GM23248 (cell line): Measurements from ENCODE around the gene RMP24.
"Not testable (repeated sequence)": the region's sequence is repeated elsewhere in the genome, so short reads cannot be mapped to it uniquely, and the experiment has no call there.

Experiments used
- DNase-seq: peaks from one replicate; pipeline ENCODE4 v3.0.0-alpha.2; 2015
- H2AFZ ChIP-seq: fragments of 200-600 bp; sonication (generic); 2 replicates; pipeline ENCODE4 v1.6.1; 2016; ENCODE audit warnings: antibody characterized with exemption
- H3F3A ChIP-seq: fragments of 200-600 bp; sonication (generic); 2 replicates; pipeline ENCODE4 v1.6.1; 2016; ENCODE audit warnings: mild to moderate bottlenecking, antibody characterized with exemption, mixed run types; ENCODE audit not compliant: insufficient read depth
- H3K27ac ChIP-seq: fragments of 200-600 bp; sonication (generic); 2 replicates; pipeline ENCODE4 v1.5.1; 2016; ENCODE audit warnings: mild to moderate bottlenecking
- H3K27me3 ChIP-seq: fragments of 200-600 bp; sonication (generic); replicated peaks from 2 replicates; pipeline ENCODE4 v1.6.1; 2016; ENCODE audit warnings: mild to moderate bottlenecking; ENCODE audit not compliant: insufficient read depth
- H3K36me3 ChIP-seq: fragments of 200-600 bp; sonication (generic); 2 replicates; pipeline ENCODE4 v1.6.1; 2016; ENCODE audit warnings: low read depth, mild to moderate bottlenecking
- H3K4me1 ChIP-seq: fragments of 200-600 bp; sonication (generic); 2 replicates; pipeline ENCODE4 v1.6.1; 2016; ENCODE audit warnings: mild to moderate bottlenecking; ENCODE audit not compliant: insufficient read depth
- H3K4me2 ChIP-seq: fragments of 200-600 bp; sonication (generic); one replicate; pipeline ENCODE4 v1.6.1; 2016; ENCODE audit warnings: mild to moderate bottlenecking; ENCODE audit not compliant: unreplicated experiment
- H3K4me3 ChIP-seq: fragments of 200-600 bp; sonication (generic); 2 replicates; pipeline ENCODE4 v1.5.1; 2016; ENCODE audit warnings: mild to moderate bottlenecking
- H3K79me2 ChIP-seq: fragments of 200-600 bp; sonication (generic); 2 replicates; pipeline ENCODE4 v1.6.1; 2016; ENCODE audit warnings: mild to moderate bottlenecking; ENCODE audit not compliant: insufficient read depth
- H3K9ac ChIP-seq: fragments of 200-600 bp; sonication (generic); 2 replicates; pipeline ENCODE4 v1.6.1; 2016; ENCODE audit warnings: mild to moderate bottlenecking
- H3K9me2 ChIP-seq: fragments of 200-600 bp; sonication (generic); 2 replicates; pipeline ENCODE4 v1.6.1; 2016; ENCODE audit warnings: mixed run types, mild to moderate bottlenecking, moderate library complexity; ENCODE audit not compliant: insufficient read depth
- H3K9me3 ChIP-seq: fragments of 200-600 bp; sonication (generic); one replicate; pipeline ENCODE4 v1.6.1; 2017; ENCODE audit warnings: low read depth
- H4K20me1 ChIP-seq: fragments of 200-600 bp; sonication (generic); 2 replicates; pipeline ENCODE4 v1.6.0; 2016; ENCODE audit not compliant: insufficient read depth
- EZH2 ChIP-seq: fragments of 200-600 bp; sonication (generic); IDR thresholded peaks from 2 replicates; pipeline ENCODE4 v1.6.1; 2018; ENCODE audit warnings: antibody characterized with exemption, mild to moderate bottlenecking; ENCODE audit not compliant: insufficient read depth, poor library complexity, severe bottlenecking
- EZH2phosphoT487 ChIP-seq: fragments of 200-600 bp; sonication (generic); IDR thresholded peaks from 2 replicates; pipeline ENCODE4 v1.6.1; 2018; ENCODE audit warnings: antibody characterized with exemption, moderate library complexity, mild to moderate bottlenecking, low read depth; ENCODE audit not compliant: insufficient read depth
- WGBS, 2 experiments: methylation state at CpG; one replicate each; pipeline ENCODE4 v1.1.6; 2015 to 2017; ENCODE audit warnings: low lambda C conversion rate in 2 of 2, low coverage in 1 of 2; ENCODE audit errors: missing lambda C conversion rate in 2 of 2; 5-methylcytosine and 5-hydroxymethylcytosine counted together
- in situ Hi-C: fragments of 300-500 bp; cut with MboI; formaldehyde crosslinking; loops from 2 replicates; pipeline ENCODE4 v1.15.0; 2020

Gene RMP24

GRCh38 chr18:36017232-36017631 lies 44.8 kb downstream of the RMP24 start:
- 34 to 41% methylated on average over 2 of the region's 2 CpGs for WGBS, 2 experiments
- H3K4me2 ChIP-seq: no peak overlapping the region
- H4K20me1 ChIP-seq: no peaks in the 10 kb centered on the region
- no peak for DNase-seq
- H3K4me3 ChIP-seq: no peak overlapping the region
- H2AFZ ChIP-seq: no peak overlapping the region
- H3K4me1 ChIP-seq: no peaks in the 10 kb centered on the region; the same call in 1 of the 2 replicates
- H3K27ac ChIP-seq: no peak overlapping the region
- H3K9me2 ChIP-seq: no peaks in the 10 kb centered on the region
- TF ChIP-seq EZH2phosphoT487: no peak
- TF ChIP-seq EZH2: no peak
- no peaks in the 10 kb centered on the region for H3K27me3 ChIP-seq
- H3K9me3 ChIP-seq: no peaks in the 10 kb centered on the region
- in situ Hi-C loops: loop anchor here (10.0 kb wide), 1 partner anchor 268 kb away; no protein-coding TSS in a partner anchor
- peaks cover 6% of the 10 kb centered on the region; the same call in 1 of the 2 replicates for H3F3A ChIP-seq
- H3K36me3 ChIP-seq: no peaks in the 10 kb centered on the region
- H3K79me2 ChIP-seq: no peaks in the 10 kb centered on the region
- H3K9ac ChIP-seq: no peak overlapping the region

- no peaks in the 10 kb centered on the region for H3K9me2 ChIP-seq
- H3K36me3 ChIP-seq: no peaks in the 10 kb centered on the region
- no peak overlapping the region for H3K4me2 ChIP-seq
- H3K27ac ChIP-seq: no peak overlapping the region
- no peaks in the 10 kb centered on the region for H3K27me3 ChIP-seq
- no peak overlapping the region for H3K9ac ChIP-seq
- no peaks in the 10 kb centered on the region for H3K79me2 ChIP-seq
- in situ Hi-C loops: no loop called here
- no peak overlapping the region for H2AFZ ChIP-seq
- WGBS, 2 experiments: 96 to 99% methylated on average over 3 of the region's 3 CpGs
- no peaks in the 10 kb centered on the region for H4K20me1 ChIP-seq
- DNase-seq: no peak
- peaks cover 10% of the 10 kb centered on the region for H3K4me1 ChIP-seq
- H3K4me3 ChIP-seq: no peak overlapping the region
- H3K9me3 ChIP-seq: no peaks in the 10 kb centered on the region
- TF ChIP-seq EZH2 (no peak), EZH2phosphoT487 (no peak)
- peaks cover 11% of the 10 kb centered on the region; the same call in 1 of the 2 replicates for H3F3A ChIP-seq
These were observed 47.8 kb downstream of the RMP24 start for GRCh38 chr18:36020174-36020711.

GRCh38 chr18:36023336-36023735 lies 50.9 kb downstream of the RMP24 start:
- no peaks in the 10 kb centered on the region for H3K9me2 ChIP-seq
- H3K36me3 ChIP-seq: peaks cover 11% of the 10 kb centered on the region; the same call in 1 of the 2 replicates
- no peaks in the 10 kb centered on the region for H3K27me3 ChIP-seq
- no peak for DNase-seq
- H3K9ac ChIP-seq: no peak overlapping the region
- H3K4me3 ChIP-seq: no peak overlapping the region
- no peak overlapping the region for H2AFZ ChIP-seq
- no peaks in the 10 kb centered on the region for H4K20me1 ChIP-seq
- no peak overlapping the region for H3K4me2 ChIP-seq
- no peaks in the 10 kb centered on the region for H3K9me3 ChIP-seq
- peaks cover 20% of the 10 kb centered on the region for H3K4me1 ChIP-seq
- in situ Hi-C loops: no loop called here
- no peak overlapping the region for H3K27ac ChIP-seq
- peaks cover 11% of the 10 kb centered on the region; the same call in 1 of the 2 replicates for H3F3A ChIP-seq
- H3K79me2 ChIP-seq: no peaks in the 10 kb centered on the region
- WGBS, 2 experiments: 100% methylated on average over 1 of the region's 1 CpG
- TF ChIP-seq EZH2 (no peak), EZH2phosphoT487 (no peak)

GRCh38 chr18:36024241-36024640 lies 51.8 kb downstream of the RMP24 start:
- WGBS, 2 experiments: 84 to 89% methylated on average over 3 of the region's 3 CpGs
- H3K79me2 ChIP-seq, H3K27ac ChIP-seq, H3K27me3 ChIP-seq, H3K9me2 ChIP-seq, H3K9ac ChIP-seq, H3K4me3 ChIP-seq, in situ Hi-C loops, H3K9me3 ChIP-seq, H4K20me1 ChIP-seq, H2AFZ ChIP-seq, H3K4me2 ChIP-seq, DNase-seq: not testable (repeated sequence)
- Histone ChIP-seq H3K4me1 (peaks cover 20% of the 10 kb centered on the region), H3K36me3 (peaks cover 11% of the 10 kb centered on the region; the same call in 1 of the 2 replicates), H3F3A (peaks cover 11% of the 10 kb centered on the region; the same call in 1 of the 2 replicates)
